22Rv1 (cell line): ENCODE results near the gene DSCAM.

Experiments used
- CTCF ChIP-seq: fragments of 450-650 bp; IDR thresholded peaks from 2 replicates; pipeline ENCODE4 v1.5.1; 2017; ENCODE audit warnings: mild to moderate bottlenecking
- ZFX ChIP-seq: fragments of 450-650 bp; IDR thresholded peaks from 2 replicates; pipeline ENCODE4 v1.6.1; 2017; ENCODE audit warnings: antibody characterized with exemption, borderline replicate concordance

GRCh38 chr21:40020651-40021050 lies 826.3 kb downstream of the DSCAM start:
- no peak for TF ChIP-seq CTCF
- no peak for TF ChIP-seq ZFX
